Measurements from ENCODE around the gene GADL1.

Gene GADL1

GRCh38 chr3:30941342-30941741 is 46.9 kb upstream of the GADL1 start:
- no peaks in the 10 kb centered on the region for H3K9me2 ChIP-seq (replicated peaks; ENCODE audit: insufficient read depth, low read length)
- no peaks in the 10 kb centered on the region for H3K79me2 ChIP-seq (ENCODE audit: low read length)
- H3K4me3 ChIP-seq (ENCODE audit: low read length) = no peak overlapping the region
- no peak overlapping the region for H3K9ac ChIP-seq (ENCODE audit: low read length)
- no peaks in the 10 kb centered on the region for H3K27me3 ChIP-seq (replicated peaks; ENCODE audit: insufficient read depth, low read length)
- no peak for TF ChIP-seq CTCF (IDR thresholded peaks at IDR 0.05; ENCODE audit: low read length)
- no peak for TF ChIP-seq EZH2 (optimal IDR thresholded peaks at IDR 0.05; ENCODE audit: low read depth, low read length)
- TF ChIP-seq EZH2phosphoT487 (IDR thresholded peaks at IDR 0.05; ENCODE audit: low read length) = no peak
- H2AFZ ChIP-seq (ENCODE audit: low read length) = no peak overlapping the region
- H3K9me3 ChIP-seq (replicated peaks; ENCODE audit: insufficient read depth, low read length) = no peaks in the 10 kb centered on the region
- no peaks in the 10 kb centered on the region for H3K36me3 ChIP-seq (replicated peaks; ENCODE audit: insufficient read depth, low read length)
- no peak overlapping the region for H3K4me2 ChIP-seq (ENCODE audit: low read depth, low read length)
- no peak overlapping the region for H3K27ac ChIP-seq (ENCODE audit: low read length)
- no peaks in the 10 kb centered on the region for H3F3A ChIP-seq (ENCODE audit: insufficient read depth, low read length)
- H3K4me1 ChIP-seq (ENCODE audit: low read length) = no peaks in the 10 kb centered on the region
- no peaks in the 10 kb centered on the region for H4K20me1 ChIP-seq (ENCODE audit: insufficient read depth, low read length)
- DNase-seq = no peak

DNA sequence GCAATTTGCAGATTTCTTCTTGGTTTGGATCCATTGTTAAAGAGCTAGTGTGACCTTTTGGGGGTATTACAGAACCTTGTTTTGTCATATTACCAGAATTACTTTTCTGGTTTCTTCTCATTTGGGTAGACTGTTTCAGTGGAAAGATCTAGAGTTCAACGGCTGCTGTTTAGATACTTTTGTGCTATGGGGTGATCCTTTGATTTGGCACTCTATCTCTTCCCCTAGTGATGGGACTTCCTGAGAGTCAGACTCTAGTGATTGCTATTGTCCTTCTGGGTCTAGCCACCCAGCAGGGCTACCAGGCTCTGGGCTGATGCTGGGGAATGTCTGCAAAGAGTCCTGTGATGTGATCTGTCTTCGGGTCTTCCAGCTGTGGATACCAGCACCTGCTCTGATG is 46.3 kb upstream of the GADL1 start:
- Histone ChIP-seq H3K4me3 (ENCODE audit: low read length) (no peak overlapping the region), H3K4me1 (ENCODE audit: low read length) (no peaks in the 10 kb centered on the region), H2AFZ (ENCODE audit: low read length) (no peak overlapping the region), H3K79me2 (ENCODE audit: low read length) (no peaks in the 10 kb centered on the region), H3K4me2 (ENCODE audit: low read depth, low read length) (no peak overlapping the region), H4K20me1 (ENCODE audit: insufficient read depth, low read length) (no peaks in the 10 kb centered on the region), H3K9me3 (replicated peaks; ENCODE audit: insufficient read depth, low read length) (no peaks in the 10 kb centered on the region), H3K36me3 (replicated peaks; ENCODE audit: insufficient read depth, low read length) (no peaks in the 10 kb centered on the region), H3K9me2 (replicated peaks; ENCODE audit: insufficient read depth, low read length) (no peaks in the 10 kb centered on the region), H3K27ac (ENCODE audit: low read length) (no peak overlapping the region), H3K9ac (ENCODE audit: low read length) (no peak overlapping the region), H3K27me3 (replicated peaks; ENCODE audit: insufficient read depth, low read length) (no peaks in the 10 kb centered on the region), H3F3A (ENCODE audit: insufficient read depth, low read length) (no peaks in the 10 kb centered on the region)
- no peak for DNase-seq
- TF ChIP-seq EZH2phosphoT487 (IDR thresholded peaks at IDR 0.05; ENCODE audit: low read length) = no peak
- no peak for TF ChIP-seq EZH2 (optimal IDR thresholded peaks at IDR 0.05; ENCODE audit: low read depth, low read length)
- no peak for TF ChIP-seq CTCF (IDR thresholded peaks at IDR 0.05; ENCODE audit: low read length)

DNA sequence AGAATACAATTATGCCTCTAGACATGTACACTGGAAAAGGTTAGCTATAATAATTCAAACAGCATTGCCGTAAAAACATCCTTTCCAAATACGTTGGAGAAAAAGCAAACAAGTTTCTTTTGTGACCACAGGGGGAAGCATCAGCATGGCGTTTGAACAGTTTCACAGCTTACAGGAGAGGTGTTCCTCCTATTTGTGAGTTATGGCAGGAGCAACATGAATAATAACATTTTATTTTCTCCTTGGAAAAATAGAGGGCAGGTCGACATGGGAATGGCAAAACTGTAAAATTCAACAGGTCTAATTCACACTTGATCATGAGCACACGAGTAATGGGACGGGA is 39.7 kb upstream of the GADL1 start:
- Histone ChIP-seq H3K4me1 (ENCODE audit: low read length) (no peaks in the 10 kb centered on the region), H3K4me3 (ENCODE audit: low read length) (no peak overlapping the region), H3K9me2 (replicated peaks; ENCODE audit: insufficient read depth, low read length) (no peaks in the 10 kb centered on the region), H3K9ac (ENCODE audit: low read length) (no peak overlapping the region), H3K9me3 (replicated peaks; ENCODE audit: insufficient read depth, low read length) (no peaks in the 10 kb centered on the region), H3K27me3 (replicated peaks; ENCODE audit: insufficient read depth, low read length) (no peaks in the 10 kb centered on the region), H4K20me1 (ENCODE audit: insufficient read depth, low read length) (no peaks in the 10 kb centered on the region), H2AFZ (ENCODE audit: low read length) (no peak overlapping the region), H3K4me2 (ENCODE audit: low read depth, low read length) (peak overlapping the region; percentile 15; the same call in 1 of the 2 replicates), H3F3A (ENCODE audit: insufficient read depth, low read length) (peaks cover 2% of the 10 kb centered on the region; the same call in 1 of the 2 replicates), H3K27ac (ENCODE audit: low read length) (no peak overlapping the region), H3K79me2 (ENCODE audit: low read length) (no peaks in the 10 kb centered on the region), H3K36me3 (replicated peaks; ENCODE audit: insufficient read depth, low read length) (no peaks in the 10 kb centered on the region)
- TF ChIP-seq CTCF (IDR thresholded peaks at IDR 0.05; ENCODE audit: low read length) = peak; percentile 36
- TF ChIP-seq EZH2phosphoT487 (IDR thresholded peaks at IDR 0.05; ENCODE audit: low read length) = no peak
- no peak for TF ChIP-seq EZH2 (optimal IDR thresholded peaks at IDR 0.05; ENCODE audit: low read depth, low read length)
- DNase-seq = peak; percentile 39
